ENCODE data around the gene TRIML1.

DNA sequence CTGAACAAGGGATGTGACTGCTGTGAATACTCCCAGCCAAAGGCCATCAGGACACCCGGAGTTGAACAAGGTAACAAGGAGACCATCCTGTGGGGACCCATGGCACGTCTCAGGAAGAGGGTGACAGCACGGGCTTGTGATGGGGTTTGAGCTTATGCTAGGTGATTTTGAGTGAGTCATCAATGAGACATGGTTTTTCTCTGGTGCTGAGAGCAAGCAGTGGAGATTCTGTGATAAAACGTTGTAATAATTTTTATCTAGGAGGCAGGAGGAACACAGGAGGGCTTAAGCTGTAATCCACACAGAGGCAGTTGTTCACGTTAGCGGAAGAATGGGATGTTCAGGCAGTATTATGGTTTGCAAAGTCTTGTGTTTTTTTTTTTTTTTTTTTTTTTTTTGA, 36.0 kb downstream of the TRIML1 start:
- TF ChIP-seq BRCA1 (IDR thresholded peaks at IDR 0.05; ENCODE audit: low read depth, low read length) (no peak), FOXM1 (IDR thresholded peaks at IDR 0.05; ENCODE audit: low read depth, low read length) (no peak), POLR2AphosphoS2 (IDR thresholded peaks at IDR 0.05; ENCODE audit: low read depth, low read length) (no peak), POLR2A (IDR thresholded peaks at IDR 0.05; ENCODE audit: low read depth, low read length) (no peak), TARDBP (IDR thresholded peaks at IDR 0.05; ENCODE audit: borderline replicate concordance) (no peak), SIN3A (IDR thresholded peaks at IDR 0.05; ENCODE audit: low read depth, low read length) (no peak), CHD1 (IDR thresholded peaks at IDR 0.05; ENCODE audit: low read depth, low read length) (no peak), RBBP5 (conservative IDR thresholded peaks at IDR 0.05) (no peak), CEBPB (IDR thresholded peaks at IDR 0.05; ENCODE audit: borderline replicate concordance in 1 of 2, low read depth in 2 of 2, low read length in 2 of 2) (no peak), EP300 (IDR thresholded peaks at IDR 0.05; ENCODE audit: borderline replicate concordance in 1 of 2, control insufficient read depth in 1 of 2, low read depth in 2 of 2, low read length in 2 of 2) (no peak), NFYB (IDR thresholded peaks at IDR 0.05; ENCODE audit: insufficient read depth, low read depth, low read length) (no peak), HDAC6 (IDR thresholded peaks at IDR 0.05; ENCODE audit: unreplicated experiment) (no peak)
- TF ChIP-seq, protein P1, sequence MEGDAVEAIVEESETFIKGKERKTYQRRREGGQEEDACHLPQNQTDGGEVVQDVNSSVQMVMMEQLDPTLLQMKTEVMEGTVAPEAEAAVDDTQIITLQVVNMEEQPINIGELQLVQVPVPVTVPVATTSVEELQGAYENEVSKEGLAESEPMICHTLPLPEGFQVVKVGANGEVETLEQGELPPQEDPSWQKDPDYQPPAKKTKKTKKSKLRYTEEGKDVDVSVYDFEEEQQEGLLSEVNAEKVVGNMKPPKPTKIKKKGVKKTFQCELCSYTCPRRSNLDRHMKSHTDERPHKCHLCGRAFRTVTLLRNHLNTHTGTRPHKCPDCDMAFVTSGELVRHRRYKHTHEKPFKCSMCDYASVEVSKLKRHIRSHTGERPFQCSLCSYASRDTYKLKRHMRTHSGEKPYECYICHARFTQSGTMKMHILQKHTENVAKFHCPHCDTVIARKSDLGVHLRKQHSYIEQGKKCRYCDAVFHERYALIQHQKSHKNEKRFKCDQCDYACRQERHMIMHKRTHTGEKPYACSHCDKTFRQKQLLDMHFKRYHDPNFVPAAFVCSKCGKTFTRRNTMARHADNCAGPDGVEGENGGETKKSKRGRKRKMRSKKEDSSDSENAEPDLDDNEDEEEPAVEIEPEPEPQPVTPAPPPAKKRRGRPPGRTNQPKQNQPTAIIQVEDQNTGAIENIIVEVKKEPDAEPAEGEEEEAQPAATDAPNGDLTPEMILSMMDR (IDR thresholded peaks at IDR 0.05 in 2 of 3, conservative IDR thresholded peaks at IDR 0.05 in 1 of 3; ENCODE audit: control insufficient read depth in 2 of 3, extremely low read depth in 1 of 3, insufficient read depth in 1 of 3, low read depth in 3 of 3, low read length in 3 of 3) = no peak
- TF ChIP-seq, protein P2, sequence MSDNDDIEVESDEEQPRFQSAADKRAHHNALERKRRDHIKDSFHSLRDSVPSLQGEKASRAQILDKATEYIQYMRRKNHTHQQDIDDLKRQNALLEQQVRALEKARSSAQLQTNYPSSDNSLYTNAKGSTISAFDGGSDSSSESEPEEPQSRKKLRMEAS (IDR thresholded peaks at IDR 0.05; ENCODE audit: low read depth, low read length) = no peak

All from GM12878 (cell line).